Erythroblast (primary cell): Measurements from ENCODE around the gene TLR4.

Experiments
- GATA1 ChIP-seq: IDR thresholded peaks from 2 replicates; pipeline ENCODE4 v1.6.1; 2011; ENCODE audit warnings: low read depth, mild to moderate bottlenecking, control low read depth, low read length, moderate library complexity
- POLR2A ChIP-seq: IDR thresholded peaks from 2 replicates; pipeline ENCODE4 v1.6.1; 2011; ENCODE audit warnings: mild to moderate bottlenecking, low read length

DNA sequence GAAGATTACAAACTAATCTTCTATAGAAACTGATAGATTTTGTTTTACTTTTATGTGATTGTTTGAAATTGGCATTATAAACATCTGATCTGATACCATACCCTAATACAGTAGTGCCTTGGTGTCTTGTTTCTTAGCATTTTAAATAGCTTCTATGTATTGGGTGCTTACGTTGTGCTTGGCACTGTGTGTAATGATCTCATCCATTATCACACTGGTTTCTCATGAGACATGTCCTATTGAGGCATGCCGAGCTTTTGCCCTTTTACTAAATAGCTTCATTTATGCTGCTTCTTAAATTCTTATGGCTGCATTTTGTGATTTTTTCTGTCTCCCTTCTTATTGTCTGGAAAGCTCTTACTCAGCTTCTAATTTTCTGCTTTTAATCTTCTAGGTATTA is 48.2 kb upstream of the TLR4 start:
- TF ChIP-seq POLR2A = no peak
- TF ChIP-seq GATA1 = no peak
